Omental fat pad (tissue), 4 donors: ENCODE data around the gene PAXIP1. TPM values are rescaled to one million over a fixed set of nuclear protein-coding genes. Genes with fewer than 3 reads are reported as not detected.

Experiments
- ATAC-seq: fragments of 150-250 bp; one replicate; pipeline ENCODE4 v1.9.1; 2016; ENCODE audit warnings: mild to moderate bottlenecking, moderate library complexity; ENCODE audit not compliant: low FRiP score
- DNase-seq: peaks from one replicate; pipeline ENCODE4 v3.0.0-alpha.2; 2019; ENCODE audit warnings: low spot score
- total RNA-seq, 4 donors: library from RNA; depleted of rRNA; stranded (reverse); fragments of >200 nt; gene quantifications; one replicate each; pipeline ENCODE4 v1.1.0, GENCODE V29; 2016
- TF ChIP-seq, protein P1 (sequence below), 3 donors: fragments of 450-650 bp; IDR thresholded peaks; one replicate each; pipeline ENCODE4 v1.5.1; 2016 to 2017; ENCODE audit warnings: antibody characterized with exemption in 3 of 3, mild to moderate bottlenecking in 3 of 3, moderate library complexity in 2 of 3

PAXIP1 gene
- total RNA-seq, 4 donors from 2014 or later, result 7.9 to 14.2 (median 11.4) TPM

DNA sequence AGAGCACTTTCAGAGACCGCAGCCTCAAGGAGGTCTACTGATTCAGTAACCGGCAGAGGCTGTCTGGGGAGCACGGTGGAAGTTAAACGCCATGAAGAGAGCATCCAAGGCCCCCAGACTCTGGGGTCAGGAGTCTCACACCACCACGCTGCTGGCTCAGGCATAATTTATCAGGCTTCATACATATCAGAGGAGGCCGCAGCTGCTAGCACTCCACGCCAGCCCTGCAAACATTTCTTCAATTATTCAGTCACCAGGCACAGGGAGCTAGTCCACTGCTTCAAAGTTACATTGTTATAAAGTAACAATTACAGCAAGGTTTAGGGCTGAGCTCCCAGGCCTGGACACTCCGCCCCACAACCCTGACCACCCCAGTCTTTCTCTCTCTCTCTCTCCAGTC, 97.8 kb downstream of the PAXIP1 start:
- no peak for DNase-seq
- ATAC-seq, result no peak
- TF ChIP-seq, protein P1, sequence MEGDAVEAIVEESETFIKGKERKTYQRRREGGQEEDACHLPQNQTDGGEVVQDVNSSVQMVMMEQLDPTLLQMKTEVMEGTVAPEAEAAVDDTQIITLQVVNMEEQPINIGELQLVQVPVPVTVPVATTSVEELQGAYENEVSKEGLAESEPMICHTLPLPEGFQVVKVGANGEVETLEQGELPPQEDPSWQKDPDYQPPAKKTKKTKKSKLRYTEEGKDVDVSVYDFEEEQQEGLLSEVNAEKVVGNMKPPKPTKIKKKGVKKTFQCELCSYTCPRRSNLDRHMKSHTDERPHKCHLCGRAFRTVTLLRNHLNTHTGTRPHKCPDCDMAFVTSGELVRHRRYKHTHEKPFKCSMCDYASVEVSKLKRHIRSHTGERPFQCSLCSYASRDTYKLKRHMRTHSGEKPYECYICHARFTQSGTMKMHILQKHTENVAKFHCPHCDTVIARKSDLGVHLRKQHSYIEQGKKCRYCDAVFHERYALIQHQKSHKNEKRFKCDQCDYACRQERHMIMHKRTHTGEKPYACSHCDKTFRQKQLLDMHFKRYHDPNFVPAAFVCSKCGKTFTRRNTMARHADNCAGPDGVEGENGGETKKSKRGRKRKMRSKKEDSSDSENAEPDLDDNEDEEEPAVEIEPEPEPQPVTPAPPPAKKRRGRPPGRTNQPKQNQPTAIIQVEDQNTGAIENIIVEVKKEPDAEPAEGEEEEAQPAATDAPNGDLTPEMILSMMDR (IDR thresholded peaks at IDR 0.05), result no peak

DNA sequence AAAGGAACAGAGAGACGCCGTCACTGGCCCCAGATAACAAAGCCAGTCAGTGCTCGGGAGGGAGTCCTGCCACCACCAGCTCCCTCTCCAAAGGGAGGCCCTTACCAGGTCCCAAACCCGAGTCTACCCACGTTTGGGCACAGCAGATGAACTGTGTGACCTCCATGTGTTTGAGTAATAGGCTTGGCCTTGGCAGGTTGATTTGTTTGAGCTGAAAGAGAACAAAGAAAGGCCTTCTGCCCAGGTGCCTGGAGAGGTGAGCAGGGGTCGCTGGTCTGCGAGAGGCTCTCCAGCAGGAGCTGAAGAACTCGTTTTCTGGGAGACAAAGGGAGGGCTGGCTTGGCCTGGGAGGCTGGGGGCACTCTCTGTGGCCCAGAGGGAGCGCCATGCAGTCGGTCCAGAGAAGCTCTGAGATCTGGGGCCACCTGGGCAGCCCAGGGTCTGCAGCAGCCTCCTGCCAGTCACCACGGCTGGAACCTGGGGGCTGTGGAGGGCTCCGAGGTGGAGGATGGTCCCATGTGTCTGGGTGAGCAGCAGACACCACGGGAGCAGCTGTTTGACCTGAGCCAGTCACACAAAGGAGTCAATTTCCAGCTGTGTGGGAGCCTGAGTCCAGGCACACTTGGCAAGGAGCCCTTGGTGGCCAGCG, 99.7 kb downstream of the PAXIP1 start:
- DNase-seq (no peak), ATAC-seq (no peak)
- TF ChIP-seq, protein P1 (IDR thresholded peaks at IDR 0.05), result no peak

DNA sequence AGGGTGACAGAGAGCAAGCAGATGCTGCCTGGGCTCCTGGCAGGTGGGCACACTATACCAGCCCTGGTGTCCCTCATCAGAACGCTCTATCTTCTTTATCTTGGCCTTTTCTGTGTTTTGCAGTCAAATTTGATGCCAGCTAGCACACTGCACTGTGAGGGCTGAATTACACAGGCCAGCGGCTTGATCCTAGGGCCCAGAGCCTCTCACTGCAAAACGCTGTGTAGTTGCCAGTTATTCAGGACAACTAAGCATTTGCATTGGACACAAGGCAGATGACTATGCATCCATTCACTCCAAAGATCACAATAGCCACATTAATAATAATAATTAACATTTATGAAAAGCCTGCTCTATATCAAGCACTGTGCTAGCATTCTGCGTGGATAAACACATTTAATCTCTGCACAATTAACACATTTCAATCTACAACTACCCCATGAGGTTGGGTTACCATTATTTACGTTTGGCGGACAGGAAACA, 100.3 kb downstream of the PAXIP1 start:
- ATAC-seq (no peak), DNase-seq (no peak)
- TF ChIP-seq, protein P1 (IDR thresholded peaks at IDR 0.05), result no peak

DNA sequence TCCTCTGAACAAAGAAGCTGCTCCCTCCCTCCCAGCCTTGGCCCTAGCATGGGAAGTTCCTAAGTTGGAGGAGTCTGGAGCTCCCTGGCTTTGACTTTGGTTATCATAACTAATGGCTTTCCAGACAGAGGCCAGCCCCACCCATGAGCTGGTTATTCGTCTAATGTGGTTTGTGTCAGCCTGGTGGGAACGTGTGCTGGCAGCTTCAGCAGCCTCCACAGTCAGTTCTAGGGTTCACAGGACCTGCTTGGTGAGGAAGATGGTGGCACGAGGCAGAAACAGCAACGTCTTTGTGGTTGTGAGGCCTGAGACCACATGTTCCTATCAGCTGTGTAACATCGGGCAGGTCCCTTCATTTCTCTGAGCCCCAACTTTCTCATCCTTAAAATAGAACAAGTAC, 103.1 kb downstream of the PAXIP1 start:
- no peak for ATAC-seq
- DNase-seq, result no peak
- TF ChIP-seq, protein P1 (IDR thresholded peaks at IDR 0.05), result no peak

DNA sequence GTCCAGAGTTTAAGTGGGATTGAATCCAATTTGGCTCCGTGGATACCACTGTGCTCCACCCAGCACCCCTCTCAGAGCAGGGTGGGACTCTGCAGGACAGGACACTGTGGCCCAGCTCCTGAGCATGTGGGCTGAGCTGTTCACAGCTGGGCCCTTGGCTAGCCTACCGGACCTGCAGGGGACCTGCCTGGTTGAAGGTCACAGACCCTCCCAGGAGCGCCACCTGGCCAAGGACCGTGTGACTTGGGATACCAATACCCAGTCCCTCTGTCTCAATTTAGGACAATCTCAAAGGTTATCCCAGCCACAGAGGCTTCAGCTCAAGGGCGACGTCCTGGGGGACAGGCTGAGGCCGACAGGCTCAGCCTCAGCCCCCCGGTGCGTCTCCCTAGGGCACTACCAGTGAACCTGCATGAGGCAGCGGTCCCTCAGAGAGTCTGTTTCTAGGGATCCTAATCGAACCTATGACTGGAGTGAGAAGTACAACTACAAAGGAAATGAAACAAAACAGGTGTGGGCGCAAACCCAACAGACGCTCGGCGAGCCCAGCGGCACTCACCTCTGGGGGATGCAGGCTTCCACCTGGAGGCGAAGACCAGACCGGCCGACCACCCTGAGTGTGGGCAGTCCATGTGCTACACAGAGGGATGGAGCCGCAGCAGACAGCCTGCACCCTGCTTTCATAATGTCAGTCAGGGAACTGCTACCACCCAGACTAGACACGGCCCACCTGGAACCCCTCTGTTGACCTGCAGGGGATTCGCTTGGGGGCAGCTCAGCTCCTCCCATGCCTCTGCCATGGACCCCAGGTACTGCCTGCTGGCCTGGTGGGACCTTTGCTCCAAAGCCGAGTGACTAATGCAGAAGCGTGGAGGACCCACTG, 103.7 kb downstream of the PAXIP1 start:
- TF ChIP-seq, protein P1 (IDR thresholded peaks at IDR 0.05), result no peak
- DNase-seq (no peak), ATAC-seq (no peak)

DNA sequence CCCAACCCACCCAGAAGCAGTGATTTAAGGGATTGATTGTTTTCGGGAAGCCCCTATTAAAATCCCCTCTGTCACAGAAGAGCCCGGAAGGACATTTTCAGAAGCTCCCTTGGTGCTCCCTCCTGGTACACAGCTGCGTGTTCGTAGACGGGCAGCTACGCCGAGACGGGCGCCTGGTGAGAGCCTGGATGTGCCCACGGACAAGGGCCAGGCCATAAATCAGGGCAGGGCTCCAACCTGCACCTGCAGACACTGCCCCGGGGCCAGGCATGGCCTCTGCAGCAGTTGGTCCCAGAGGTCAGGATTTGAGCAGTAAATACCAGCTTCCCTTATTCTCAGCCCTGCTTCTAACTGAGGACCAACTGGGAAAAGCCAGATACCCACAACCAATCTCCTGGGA, 106.8 kb downstream of the PAXIP1 start:
- no peak for ATAC-seq
- TF ChIP-seq, protein P1 (IDR thresholded peaks at IDR 0.05), result no peak
- no peak for DNase-seq

Other genes starting within 250 kb of the PAXIP1 start
- gene HTR5A, start 67.2 kb upstream of the PAXIP1 start, total RNA-seq, result not detected